Activated CD4-positive, alpha-beta T cell treated with anti-CD3 and anti-CD28 coated beads, Interleukin-2, amount 10 ng/mL, durations not matched to agents 7 days and 5 days (primary cell): ENCODE measurements around the gene ASF1B. TPM values are rescaled to one million over a fixed set of nuclear protein-coding genes. Genes with fewer than 3 reads are reported as not detected.

ENCODE experiments used
- CTCF ChIA-PET: fragments of 350-600 bp; sonication (Branson Sonifier 250); formaldehyde crosslinking; loops from one replicate; lab custom pipeline; 2021; ENCODE audit warnings: antibody characterized with exemption; lab: Charles Lee
- POLR2A ChIA-PET: fragments of 350-600 bp; sonication (Branson Sonifier 250); formaldehyde crosslinking; loops from one replicate; lab custom pipeline; 2021; ENCODE audit warnings: antibody characterized with exemption; lab: Charles Lee
- DNase-seq: peaks from one replicate; pipeline ENCODE4 v3.0.0-alpha.2; 2020
- H3K27ac Mint-ChIP-seq: one replicate; pipeline ENCODE4 v1.8.0; 2021; ENCODE audit warnings: mild to moderate bottlenecking, moderate library complexity, mixed read lengths
- H3K27me3 Mint-ChIP-seq: one replicate; pipeline ENCODE4 v1.8.0; 2021; ENCODE audit warnings: mixed read lengths
- H3K36me3 Mint-ChIP-seq: one replicate; pipeline ENCODE4 v1.8.0; 2021; ENCODE audit warnings: low read depth, mixed read lengths
- H3K4me1 Mint-ChIP-seq: one replicate; pipeline ENCODE4 v1.8.0; 2021; ENCODE audit warnings: mixed read lengths
- H3K4me3 Mint-ChIP-seq: one replicate; pipeline ENCODE4 v1.8.0; 2021; ENCODE audit warnings: mild to moderate bottlenecking, moderate library complexity, mixed read lengths
- H3K9me3 Mint-ChIP-seq: one replicate; pipeline ENCODE4 v1.8.0; 2021; ENCODE audit warnings: mixed read lengths
- total RNA-seq, 2 experiments: library from RNA; stranded (reverse); gene quantifications; one replicate each; pipeline ENCODE4 v1.2.3, GENCODE V29; 2021

Gene ASF1B
- total RNA-seq, 2 experiments from 2014 or later = 119 to 131 TPM

- no peaks in the 10 kb centered on the region for H3K9me3 Mint-ChIP-seq
- CTCF ChIA-PET = interaction anchor here (0.6 to 3.2 kb wide), 8 partner anchors 12 to 287 kb away, joined by 3 to 10 read pairs (median 4); partner anchors contain the start of gene ASF1B
- POLR2A ChIA-PET = no interaction called here
- H3K27ac Mint-ChIP-seq = peak overlapping the region; percentile 87
- H3K27me3 Mint-ChIP-seq = no peaks in the 10 kb centered on the region
- peak; percentile 19 for DNase-seq
- H3K4me1 Mint-ChIP-seq = peaks cover 23% of the 10 kb centered on the region
- peak overlapping the region; percentile 70 for H3K4me3 Mint-ChIP-seq
- H3K36me3 Mint-ChIP-seq = peaks cover 16% of the 10 kb centered on the region
These were observed 31.3 kb upstream of the ASF1B start for GRCh38 chr19:14167576-14168138.

- Mint-ChIP-seq H3K9me3 (no peaks in the 10 kb centered on the region), H3K36me3 (peaks cover 16% of the 10 kb centered on the region), H3K4me3 (peak overlapping the region; percentile 70), H3K27ac (peak overlapping the region; percentile 87), H3K4me1 (peaks cover 23% of the 10 kb centered on the region), H3K27me3 (no peaks in the 10 kb centered on the region)
- ChIA-PET POLR2A (no interaction called here), CTCF (interaction anchor here (0.6 to 3.2 kb wide), 4 partner anchors 31 to 181 kb away, joined by 3 to 10 read pairs (median 4); partner anchors contain the start of gene ASF1B)
- DNase-seq = peak; percentile 19
These were observed 30.7 kb upstream of the ASF1B start for GRCh38 chr19:14166999-14167575.

GRCh38 chr19:14165990-14166830, 29.8 kb upstream of the ASF1B start:
- CTCF ChIA-PET = interaction anchor here (0.5 to 3.2 kb wide), 2 partner anchors 20 to 30 kb away, joined by 3 to 10 read pairs; partner anchors contain the start of gene ASF1B
- POLR2A ChIA-PET = no interaction called here
- Mint-ChIP-seq H3K27me3 (no peaks in the 10 kb centered on the region), H3K27ac (peak overlapping the region; percentile 87), H3K4me3 (peak overlapping the region; percentile 70), H3K9me3 (no peaks in the 10 kb centered on the region), H3K36me3 (peaks cover 16% of the 10 kb centered on the region), H3K4me1 (peaks cover 23% of the 10 kb centered on the region)
- no peak for DNase-seq

GRCh38 chr19:14164724-14165493, 28.5 kb upstream of the ASF1B start:
- Mint-ChIP-seq H3K27me3 (no peaks in the 10 kb centered on the region), H3K36me3 (peaks cover 6% of the 10 kb centered on the region), H3K27ac (no peak overlapping the region), H3K9me3 (no peaks in the 10 kb centered on the region), H3K4me3 (no peak overlapping the region), H3K4me1 (peaks cover 23% of the 10 kb centered on the region)
- CTCF ChIA-PET = interaction anchor here (1.1 kb wide), 1 partner anchor 17 kb away, joined by 7 read pairs; no protein-coding TSS in a partner anchor
- POLR2A ChIA-PET = no interaction called here
- DNase-seq = no peak

GRCh38 chr19:14164082-14164481, 27.7 kb upstream of the ASF1B start:
- Mint-ChIP-seq H3K4me3 (no peak overlapping the region), H3K27ac (no peak overlapping the region), H3K36me3 (peaks cover 2% of the 10 kb centered on the region), H3K4me1 (peaks cover 23% of the 10 kb centered on the region), H3K9me3 (no peaks in the 10 kb centered on the region), H3K27me3 (no peaks in the 10 kb centered on the region)
- ChIA-PET CTCF (interaction anchor here (1.1 kb wide), 1 partner anchor 16 kb away, joined by 7 read pairs; no protein-coding TSS in a partner anchor), POLR2A (no interaction called here)
- no peak for DNase-seq

- Mint-ChIP-seq H3K36me3 (peaks cover 2% of the 10 kb centered on the region), H3K4me3 (no peak overlapping the region), H3K27ac (no peak overlapping the region), H3K4me1 (peaks cover 16% of the 10 kb centered on the region), H3K27me3 (no peaks in the 10 kb centered on the region), H3K9me3 (no peaks in the 10 kb centered on the region)
- ChIA-PET POLR2A (no interaction called here), CTCF (interaction anchor here (1.0 kb wide), 1 partner anchor 26 kb away, joined by 4 read pairs; the partner anchor contains the start of gene ASF1B)
- DNase-seq = no peak
These were observed 26.5 kb upstream of the ASF1B start for GRCh38 chr19:14162871-14163297.

GRCh38 chr19:14161305-14161704, 24.9 kb upstream of the ASF1B start:
- no peaks in the 10 kb centered on the region for H3K9me3 Mint-ChIP-seq
- ChIA-PET CTCF (no interaction called here), POLR2A (no interaction called here)
- DNase-seq = no peak
- H3K27me3 Mint-ChIP-seq = no peaks in the 10 kb centered on the region
- peaks cover 5% of the 10 kb centered on the region for H3K36me3 Mint-ChIP-seq
- H3K4me1 Mint-ChIP-seq = peaks cover 4% of the 10 kb centered on the region
- H3K27ac Mint-ChIP-seq = no peak overlapping the region
- no peak overlapping the region for H3K4me3 Mint-ChIP-seq

GRCh38 chr19:14160017-14160703, 23.8 kb upstream of the ASF1B start:
- ChIA-PET POLR2A (no interaction called here), CTCF (interaction anchor here (0.6 to 1.3 kb wide), 2 partner anchors 21 to 62 kb away, joined by 3 read pairs; no protein-coding TSS in a partner anchor)
- Mint-ChIP-seq H3K9me3 (no peaks in the 10 kb centered on the region), H3K4me3 (no peak overlapping the region), H3K27me3 (no peaks in the 10 kb centered on the region), H3K4me1 (no peaks in the 10 kb centered on the region), H3K36me3 (peaks cover 5% of the 10 kb centered on the region), H3K27ac (no peak overlapping the region)
- no peak for DNase-seq

- no peaks in the 10 kb centered on the region for H3K4me1 Mint-ChIP-seq
These were observed 22.7 kb upstream of the ASF1B start for GRCh38 chr19:14159059-14159458.

GRCh38 chr19:14158276-14159023, 22.1 kb upstream of the ASF1B start:
- ChIA-PET POLR2A (no interaction called here), CTCF (interaction anchor here (0.7 to 1.1 kb wide), 2 partner anchors 21 to 38 kb away, joined by 3 to 4 read pairs; no protein-coding TSS in a partner anchor)
- no peak for DNase-seq
- Mint-ChIP-seq H3K27ac (no peak overlapping the region), H3K9me3 (no peaks in the 10 kb centered on the region), H3K4me3 (no peak overlapping the region), H3K27me3 (no peaks in the 10 kb centered on the region), H3K36me3 (peaks cover 5% of the 10 kb centered on the region), H3K4me1 (no peaks in the 10 kb centered on the region)

More at GRCh38 chr19:14159059-14159458, 22.7 kb upstream of the ASF1B start:
- H3K27ac Mint-ChIP-seq = no peak overlapping the region
- H3K4me3 Mint-ChIP-seq = no peak overlapping the region
- ChIA-PET CTCF (interaction anchor here (1.1 to 1.3 kb wide), 2 partner anchors 20 to 37 kb away, joined by 3 read pairs; no protein-coding TSS in a partner anchor), POLR2A (no interaction called here)
- no peak for DNase-seq
- no peaks in the 10 kb centered on the region for H3K27me3 Mint-ChIP-seq
- peaks cover 5% of the 10 kb centered on the region for H3K36me3 Mint-ChIP-seq
- H3K9me3 Mint-ChIP-seq = no peaks in the 10 kb centered on the region
